Omental fat pad (tissue), 4 donors: Measurements from ENCODE around the gene TRIM32. TPM values are rescaled to one million over a fixed set of nuclear protein-coding genes. Genes with fewer than 3 reads are reported as not detected.
A peak's percentile ranks its signal among the peaks of the same experiment; 100 is the strongest.

Source experiments
- ATAC-seq: fragments of 150-250 bp; one replicate; pipeline ENCODE4 v1.9.1; 2016; ENCODE audit warnings: mild to moderate bottlenecking, moderate library complexity; ENCODE audit not compliant: low FRiP score
- DNase-seq: peaks from one replicate; pipeline ENCODE4 v3.0.0-alpha.2; 2019; ENCODE audit warnings: low spot score
- total RNA-seq, 4 donors: library from RNA; depleted of rRNA; stranded (reverse); fragments of >200 nt; gene quantifications; one replicate each; pipeline ENCODE4 v1.1.0, GENCODE V29; 2016
- TF ChIP-seq, protein P1 (sequence below), 3 donors: fragments of 450-650 bp; IDR thresholded peaks; one replicate each; pipeline ENCODE4 v1.5.1; 2016 to 2017; ENCODE audit warnings: antibody characterized with exemption in 3 of 3, mild to moderate bottlenecking in 3 of 3, moderate library complexity in 2 of 3

The TRIM32 gene
- total RNA-seq, 4 donors from 2014 or later = 9.5 to 22.4 (median 15.5) TPM

DNA sequence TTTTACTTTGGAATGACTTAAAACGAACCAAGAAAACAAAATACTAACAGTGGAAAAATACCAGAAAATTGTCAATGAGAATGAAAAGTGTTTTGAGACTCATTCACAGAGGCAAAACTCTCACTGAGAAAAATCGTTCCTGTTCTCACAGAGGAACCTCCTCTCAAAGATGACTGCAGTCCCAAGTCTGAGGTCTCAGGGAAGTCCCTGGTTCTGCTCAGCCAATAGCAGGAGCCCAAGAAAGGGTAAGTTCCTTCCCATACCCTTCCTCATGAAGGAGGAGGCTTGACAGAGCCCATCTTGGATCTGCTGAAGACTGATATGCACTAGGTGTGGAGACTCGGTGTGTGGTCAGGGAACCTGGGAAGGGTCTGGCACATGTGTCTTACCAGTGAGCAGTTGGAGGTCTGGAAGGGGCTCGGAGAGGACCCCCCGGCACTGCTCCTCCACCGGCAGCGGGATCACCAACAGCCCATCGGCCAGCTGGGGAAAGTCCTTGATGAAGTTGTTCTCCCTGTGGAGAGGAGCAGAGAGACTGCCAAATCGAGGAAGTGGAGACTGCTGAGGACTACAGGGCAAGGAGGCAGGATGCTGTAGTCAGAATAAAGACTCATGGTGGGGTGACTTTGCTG is 46.0 kb downstream of the TRIM32 start:
- no peak for DNase-seq
- TF ChIP-seq, protein P1, sequence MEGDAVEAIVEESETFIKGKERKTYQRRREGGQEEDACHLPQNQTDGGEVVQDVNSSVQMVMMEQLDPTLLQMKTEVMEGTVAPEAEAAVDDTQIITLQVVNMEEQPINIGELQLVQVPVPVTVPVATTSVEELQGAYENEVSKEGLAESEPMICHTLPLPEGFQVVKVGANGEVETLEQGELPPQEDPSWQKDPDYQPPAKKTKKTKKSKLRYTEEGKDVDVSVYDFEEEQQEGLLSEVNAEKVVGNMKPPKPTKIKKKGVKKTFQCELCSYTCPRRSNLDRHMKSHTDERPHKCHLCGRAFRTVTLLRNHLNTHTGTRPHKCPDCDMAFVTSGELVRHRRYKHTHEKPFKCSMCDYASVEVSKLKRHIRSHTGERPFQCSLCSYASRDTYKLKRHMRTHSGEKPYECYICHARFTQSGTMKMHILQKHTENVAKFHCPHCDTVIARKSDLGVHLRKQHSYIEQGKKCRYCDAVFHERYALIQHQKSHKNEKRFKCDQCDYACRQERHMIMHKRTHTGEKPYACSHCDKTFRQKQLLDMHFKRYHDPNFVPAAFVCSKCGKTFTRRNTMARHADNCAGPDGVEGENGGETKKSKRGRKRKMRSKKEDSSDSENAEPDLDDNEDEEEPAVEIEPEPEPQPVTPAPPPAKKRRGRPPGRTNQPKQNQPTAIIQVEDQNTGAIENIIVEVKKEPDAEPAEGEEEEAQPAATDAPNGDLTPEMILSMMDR (IDR thresholded peaks at IDR 0.05) = no peak
- ATAC-seq = no peak

DNA sequence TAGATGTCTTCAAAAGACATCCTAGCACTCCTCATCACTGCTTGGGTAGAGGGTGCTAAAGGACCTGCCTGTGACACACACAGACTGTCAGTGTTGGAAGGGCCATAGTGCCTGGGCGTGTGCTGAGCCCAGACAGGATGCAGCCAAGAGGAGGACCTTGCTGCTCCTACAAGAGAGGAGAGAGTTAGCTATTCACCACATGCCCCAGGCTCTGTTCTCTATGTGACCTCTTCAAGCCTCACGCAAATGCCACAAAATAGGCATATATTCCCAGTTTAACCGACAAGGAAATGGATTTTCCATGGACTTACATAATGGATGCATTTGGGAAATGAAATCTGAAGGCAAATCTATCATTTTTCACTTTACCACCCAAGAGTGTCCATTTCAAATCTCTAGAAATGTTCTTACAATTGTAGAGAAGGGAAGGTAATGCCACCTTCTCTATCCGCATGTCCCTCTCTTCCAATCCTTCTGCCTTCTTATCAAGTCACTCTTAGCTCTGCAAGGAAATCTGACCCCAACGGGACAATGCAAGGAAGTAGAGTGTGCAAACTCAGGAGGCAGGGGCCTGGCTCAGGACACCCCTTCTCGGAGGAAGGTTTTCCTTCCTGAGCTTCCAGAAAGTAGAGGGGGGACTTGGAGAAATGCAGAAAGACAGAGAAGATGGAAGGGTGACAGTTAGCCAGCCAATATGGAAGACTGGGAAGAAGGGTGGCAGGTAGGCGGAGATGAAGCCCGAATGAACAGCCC is 49.5 kb downstream of the TRIM32 start:
- ATAC-seq (no peak), DNase-seq (no peak)
- TF ChIP-seq, protein P1 (IDR thresholded peaks at IDR 0.05) = no peak

DNA sequence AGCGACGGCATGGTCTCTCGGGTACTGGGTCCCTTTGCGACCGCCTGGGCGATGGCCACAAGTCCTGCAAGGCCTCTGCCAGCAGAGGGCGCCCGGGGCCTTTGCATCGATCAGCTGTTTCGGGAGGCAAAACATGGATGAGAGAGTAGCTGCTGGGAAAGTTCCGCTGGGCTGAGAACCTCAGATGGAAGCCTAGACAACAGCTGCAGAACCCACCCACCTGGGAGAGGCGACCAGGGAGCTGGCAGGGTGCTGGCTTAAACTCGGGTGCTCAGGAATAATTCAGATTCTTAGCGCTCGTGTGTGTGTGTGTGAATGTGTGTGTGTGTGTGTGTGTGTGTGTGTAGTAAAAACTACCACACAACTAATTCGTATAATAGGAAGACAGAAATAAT is 50.0 kb downstream of the TRIM32 start:
- DNase-seq (peak; percentile 72), ATAC-seq (peak; percentile 72)
- TF ChIP-seq, protein P1 (IDR thresholded peaks at IDR 0.05) = no peak

DNA sequence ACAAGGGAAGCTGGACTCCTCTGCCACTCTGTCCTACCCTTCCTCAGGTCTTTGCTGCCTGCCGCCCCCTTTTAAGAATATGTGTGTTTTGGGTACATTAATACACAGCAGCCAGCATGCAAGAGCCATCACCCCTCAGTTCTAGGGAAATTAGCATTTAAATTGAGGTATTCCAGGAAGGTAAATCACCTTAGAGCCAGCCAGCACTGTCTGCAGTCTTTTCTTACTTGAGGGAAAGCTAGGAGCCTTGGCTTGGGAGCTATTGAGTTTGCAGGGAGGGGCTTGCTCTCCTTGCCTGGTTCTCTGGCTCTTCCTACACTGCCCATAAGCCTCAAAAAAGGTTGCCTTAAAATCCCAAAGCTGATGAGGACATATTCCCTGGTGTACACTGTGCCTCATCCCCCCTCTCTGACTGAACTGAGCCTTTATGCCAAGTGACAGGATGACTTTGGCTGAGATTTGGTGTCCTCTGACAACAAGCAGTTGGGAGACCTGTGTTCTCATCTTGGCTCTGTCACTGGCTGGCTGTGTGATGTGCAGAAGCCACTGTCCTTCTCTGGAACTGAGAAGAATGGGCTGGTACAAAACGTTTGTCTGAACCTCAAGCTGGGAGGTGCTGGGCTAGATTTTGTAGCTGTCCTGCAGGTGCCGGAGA is 54.1 kb downstream of the TRIM32 start:
- TF ChIP-seq, protein P1 (IDR thresholded peaks at IDR 0.05) = no peak
- no peak for DNase-seq
- ATAC-seq = no peak

DNA sequence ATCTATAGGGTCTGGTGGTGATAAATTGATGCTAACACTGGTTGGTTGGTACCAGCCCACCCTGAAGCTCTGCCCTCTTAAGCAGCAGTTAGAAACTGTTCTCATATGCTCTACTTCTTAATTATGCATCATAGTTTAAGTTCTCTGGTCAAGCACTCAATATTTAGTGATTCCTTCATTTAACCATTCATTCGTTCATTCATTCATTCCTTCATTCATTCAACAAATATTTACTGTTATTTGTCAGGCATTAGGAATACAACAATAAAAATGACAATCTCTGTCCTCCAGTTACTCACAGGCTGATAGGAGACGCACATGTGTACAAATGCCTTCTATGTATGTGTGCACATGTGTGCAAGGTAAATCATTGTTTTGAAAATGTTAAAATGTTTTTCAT is 54.6 kb downstream of the TRIM32 start:
- TF ChIP-seq, protein P1 (IDR thresholded peaks at IDR 0.05) = no peak
- ATAC-seq (no peak), DNase-seq (no peak)

DNA sequence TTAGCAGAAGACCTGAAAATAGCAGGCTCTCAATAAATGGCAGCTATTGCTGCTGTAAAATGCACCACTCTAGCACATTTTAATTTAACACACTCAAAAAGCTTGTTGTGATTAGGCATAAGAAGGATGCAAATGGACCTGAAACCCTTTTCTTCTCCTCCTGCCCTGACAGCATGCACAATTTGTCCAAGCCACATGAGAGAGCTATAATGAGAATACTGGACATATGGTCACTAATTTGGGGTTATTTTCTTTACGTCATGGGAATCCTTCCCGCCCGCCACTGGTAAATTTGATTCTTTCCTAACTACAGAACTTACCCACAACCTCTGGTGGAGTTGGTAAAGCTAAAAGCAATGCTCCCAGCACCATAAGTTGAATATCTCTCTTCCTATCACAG is 62.1 kb downstream of the TRIM32 start:
- no peak for ATAC-seq
- TF ChIP-seq, protein P1 (IDR thresholded peaks at IDR 0.05) = no peak
- no peak for DNase-seq
